Caco-2 (cell line): ENCODE results near the gene THEM5. TPM values are rescaled to one million over a fixed set of nuclear protein-coding genes. Genes with fewer than 3 reads are reported as not detected.
"Not testable (repeated sequence)": the region's sequence is repeated elsewhere in the genome, so short reads cannot be mapped to it uniquely, and the experiment has no call there.

Experiments
- BruUV-seq: library from RNA; stranded (reverse); fragments of 400-500 nt; replicated peaks from 2 replicates; lab custom pipeline; 2021; lab: Mats Ljungman, UMichigan
- CTCF ChIA-PET: fragments of 300-600 bp; sonication (Branson Sonifier 250); formaldehyde crosslinking; loops from one replicate; lab custom pipeline; 2022; ENCODE audit warnings: antibody characterized with exemption; lab: Charles Lee
- POLR2A ChIA-PET: fragments of 300-600 bp; sonication (Branson Sonifier 250); formaldehyde crosslinking; loops from one replicate; lab custom pipeline; 2022; ENCODE audit warnings: antibody characterized with exemption; lab: Charles Lee
- DNase-seq, 2 experiments: peaks; one replicate each; pipeline versions ENCODE4 v3.0.0 to v3.0.0-alpha.2; 2020 to 2022
- H3K27me3 ChIP-seq: replicated peaks from 2 replicates; pipeline ENCODE4 v1.6.0; 2011; ENCODE audit warnings: low read length; ENCODE audit not compliant: control insufficient read depth, insufficient read depth
- H3K36me3 ChIP-seq: 2 replicates; pipeline ENCODE4 v1.5.1; 2011; ENCODE audit warnings: low read length; ENCODE audit not compliant: control insufficient read depth, insufficient read depth
- H3K4me1 ChIP-seq: fragments of 250-450 bp; sonication (Bioruptor Pico); 2 replicates; pipeline ENCODE4 v1.5.1; 2020; ENCODE audit warnings: mild to moderate bottlenecking
- H3K4me3 ChIP-seq: 2 replicates; pipeline ENCODE4 v1.5.1; 2011; ENCODE audit warnings: low read depth, mild to moderate bottlenecking, control low read depth, low read length
- H3K9me3 ChIP-seq: fragments of 250-450 bp; sonication (Bioruptor Pico); 2 replicates; pipeline ENCODE4 v1.5.1; 2020; ENCODE audit warnings: mild to moderate bottlenecking, moderate library complexity
- H3K27ac Mint-ChIP-seq: one replicate; pipeline ENCODE4 v1.8.0; 2022; ENCODE audit warnings: mixed read lengths; ENCODE audit not compliant: unreplicated experiment
- H3K27me3 Mint-ChIP-seq: one replicate; pipeline ENCODE4 v1.8.0; 2022; ENCODE audit warnings: mixed read lengths; ENCODE audit not compliant: insufficient read depth, unreplicated experiment
- H3K36me3 Mint-ChIP-seq: one replicate; pipeline ENCODE4 v1.8.0; 2022; ENCODE audit warnings: mild to moderate bottlenecking, mixed read lengths; ENCODE audit not compliant: insufficient read depth, unreplicated experiment
- H3K4me1 Mint-ChIP-seq: one replicate; pipeline ENCODE4 v1.8.0; 2022; ENCODE audit warnings: low read depth, mixed read lengths; ENCODE audit not compliant: unreplicated experiment
- H3K4me3 Mint-ChIP-seq: one replicate; pipeline ENCODE4 v1.8.0; 2022; ENCODE audit warnings: mild to moderate bottlenecking, moderate library complexity, mixed read lengths; ENCODE audit not compliant: unreplicated experiment
- H3K9me3 Mint-ChIP-seq: one replicate; pipeline ENCODE4 v1.8.0; 2022; ENCODE audit warnings: mixed read lengths; ENCODE audit not compliant: unreplicated experiment
- intact Hi-C: fragments of 100-400 bp; cut with micrococcal nuclease; formaldehyde crosslinking; loops from one replicate; pipeline ENCODE4 v1.10.0; 2022; ENCODE audit not compliant: unreplicated experiment
- total RNA-seq: library from RNA; stranded (reverse); gene quantifications from 2 replicates; pipeline ENCODE4 v1.2.3, GENCODE V29; 2022
- TF ChIP-seq, protein P1 (sequence below), 2 experiments: fragments of 200-600 bp in 1 of 2; IDR thresholded peaks; 1 replicate in 1 of 2; 2 replicates in 1 of 2; pipeline versions ENCODE4 v1.5.1 to v1.8.0; 2011 to 2022; ENCODE audit warnings: antibody characterized with exemption in 1 of 2, control low read depth in 1 of 2, inconsistent platforms in 1 of 2, low read depth in 1 of 2, low read length in 1 of 2, mild to moderate bottlenecking in 1 of 2, moderate library complexity in 1 of 2; ENCODE audit not compliant: insufficient read depth in 1 of 2, severe bottlenecking in 1 of 2, unreplicated experiment in 1 of 2

The THEM5 gene
- total RNA-seq, 1 experiment from 2014 or later = not detected

DNA sequence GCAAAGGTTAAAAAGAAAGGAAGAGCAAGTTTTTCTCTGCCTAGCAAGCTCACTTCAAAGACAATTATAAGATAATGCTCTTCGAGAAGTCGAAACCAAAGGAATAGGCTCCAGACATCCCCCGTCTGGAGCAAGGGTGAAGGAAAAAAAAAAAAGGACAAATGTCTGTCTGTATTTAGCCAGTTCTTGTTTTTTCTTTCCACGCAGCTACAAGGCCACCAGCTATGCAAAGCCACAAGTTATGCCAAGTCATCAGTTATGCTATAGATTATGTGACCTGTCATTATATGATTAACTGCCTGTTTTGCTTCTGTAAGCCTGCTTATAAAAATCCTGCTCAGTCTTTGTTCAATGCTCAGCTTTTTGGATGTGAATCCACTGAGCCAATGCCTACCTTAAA lies 2.4 kb upstream of the THEM5 start:
- CTCF ChIA-PET = no interaction called here
- TF ChIP-seq, protein P1, sequence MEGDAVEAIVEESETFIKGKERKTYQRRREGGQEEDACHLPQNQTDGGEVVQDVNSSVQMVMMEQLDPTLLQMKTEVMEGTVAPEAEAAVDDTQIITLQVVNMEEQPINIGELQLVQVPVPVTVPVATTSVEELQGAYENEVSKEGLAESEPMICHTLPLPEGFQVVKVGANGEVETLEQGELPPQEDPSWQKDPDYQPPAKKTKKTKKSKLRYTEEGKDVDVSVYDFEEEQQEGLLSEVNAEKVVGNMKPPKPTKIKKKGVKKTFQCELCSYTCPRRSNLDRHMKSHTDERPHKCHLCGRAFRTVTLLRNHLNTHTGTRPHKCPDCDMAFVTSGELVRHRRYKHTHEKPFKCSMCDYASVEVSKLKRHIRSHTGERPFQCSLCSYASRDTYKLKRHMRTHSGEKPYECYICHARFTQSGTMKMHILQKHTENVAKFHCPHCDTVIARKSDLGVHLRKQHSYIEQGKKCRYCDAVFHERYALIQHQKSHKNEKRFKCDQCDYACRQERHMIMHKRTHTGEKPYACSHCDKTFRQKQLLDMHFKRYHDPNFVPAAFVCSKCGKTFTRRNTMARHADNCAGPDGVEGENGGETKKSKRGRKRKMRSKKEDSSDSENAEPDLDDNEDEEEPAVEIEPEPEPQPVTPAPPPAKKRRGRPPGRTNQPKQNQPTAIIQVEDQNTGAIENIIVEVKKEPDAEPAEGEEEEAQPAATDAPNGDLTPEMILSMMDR (IDR thresholded peaks at IDR 0.05; ENCODE audit: insufficient read depth in 1 of 2, low read depth in 1 of 2, low read length in 1 of 2, severe bottlenecking in 1 of 2, unreplicated experiment in 1 of 2) = no peak
- intact Hi-C loops = no loop called here
- no TSS peak for BruUV-seq
- Histone ChIP-seq H3K4me1 (no peaks in the 10 kb centered on the region), H3K27me3 (no peaks in the 10 kb centered on the region), H3K4me3 (no peak overlapping the region), H3K9me3 (no peaks in the 10 kb centered on the region), H3K36me3 (no peaks in the 10 kb centered on the region)
- no peak for DNase-seq
- no peaks in the 10 kb centered on the region for H3K27me3 Mint-ChIP-seq
- no peak overlapping the region for H3K27ac Mint-ChIP-seq
- H3K9me3 Mint-ChIP-seq = no peaks in the 10 kb centered on the region
- no peaks in the 10 kb centered on the region for H3K36me3 Mint-ChIP-seq
- H3K4me1 Mint-ChIP-seq = no peaks in the 10 kb centered on the region
- H3K4me3 Mint-ChIP-seq = no peak overlapping the region
- POLR2A ChIA-PET = interaction anchor here (0.7 kb wide), 1 partner anchor 22 kb away, joined by 4 read pairs; no protein-coding TSS in a partner anchor

DNA sequence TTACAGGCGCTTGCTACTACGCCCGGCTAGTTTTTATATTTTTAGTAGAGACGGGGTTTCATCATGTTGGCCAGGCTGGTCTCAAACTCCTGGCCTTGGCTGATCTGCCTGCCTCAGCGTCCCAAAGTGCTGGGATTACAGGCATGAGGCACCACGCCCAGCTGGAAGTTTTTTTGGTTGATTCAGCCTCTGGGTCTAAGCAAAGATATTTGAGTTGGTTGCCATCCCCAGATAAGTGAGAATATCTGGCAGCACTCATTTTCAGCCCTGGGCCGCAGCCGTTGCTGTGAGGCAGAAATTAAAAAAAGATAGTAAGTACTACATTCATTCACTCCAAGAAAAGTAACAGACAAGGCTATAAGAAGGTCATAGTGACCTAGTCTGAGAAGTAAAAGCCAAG lies 2.0 kb upstream of the THEM5 start:
- H3K9me3 ChIP-seq, POLR2A ChIA-PET, CTCF ChIA-PET, H3K4me1 ChIP-seq, H3K4me3 Mint-ChIP-seq, H3K27me3 Mint-ChIP-seq, H3K27ac Mint-ChIP-seq, H3K4me3 ChIP-seq, DNase-seq, H3K4me1 Mint-ChIP-seq, H3K36me3 Mint-ChIP-seq, intact Hi-C loops, H3K27me3 ChIP-seq, H3K36me3 ChIP-seq, BruUV-seq, H3K9me3 Mint-ChIP-seq: not testable (repeated sequence)

DNA sequence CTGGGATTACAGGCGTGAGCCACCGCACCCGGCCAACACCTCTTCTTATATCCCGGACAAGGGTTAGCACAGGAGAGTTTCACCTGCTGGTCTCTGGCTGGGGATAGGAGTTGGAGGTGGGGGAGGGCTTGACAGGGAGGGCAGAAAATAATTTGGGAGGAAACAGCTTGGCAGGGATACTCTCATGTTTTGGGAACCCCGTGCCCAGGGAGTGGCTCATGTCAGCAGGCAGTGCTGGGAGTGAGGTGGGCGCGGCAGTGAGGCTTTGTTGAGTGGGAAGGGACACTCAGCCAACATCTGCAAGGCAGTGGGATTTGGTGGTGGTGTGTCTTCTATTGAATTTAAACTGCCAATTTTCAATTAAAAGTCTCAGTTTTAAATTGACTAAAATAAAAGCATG lies 1.1 kb upstream of the THEM5 start:
- H3K4me3 ChIP-seq = no peak overlapping the region
- Mint-ChIP-seq H3K36me3 (no peaks in the 10 kb centered on the region), H3K4me1 (no peaks in the 10 kb centered on the region), H3K27ac (no peak overlapping the region), H3K9me3 (no peaks in the 10 kb centered on the region), H3K27me3 (no peaks in the 10 kb centered on the region), H3K4me3 (no peak overlapping the region)
- CTCF ChIA-PET = no interaction called here
- intact Hi-C loops = loop anchor here (5.0 kb wide), 1 partner anchor 52 kb away; no protein-coding TSS in a partner anchor
- BruUV-seq = no TSS peak
- TF ChIP-seq, protein P1 (IDR thresholded peaks at IDR 0.05; ENCODE audit: insufficient read depth in 1 of 2, low read depth in 1 of 2, low read length in 1 of 2, severe bottlenecking in 1 of 2, unreplicated experiment in 1 of 2) = no peak
- no peaks in the 10 kb centered on the region for H3K36me3 ChIP-seq
- no peaks in the 10 kb centered on the region for H3K27me3 ChIP-seq
- no peaks in the 10 kb centered on the region for H3K4me1 ChIP-seq
- no peaks in the 10 kb centered on the region for H3K9me3 ChIP-seq
- no peak for DNase-seq
- POLR2A ChIA-PET = no interaction called here

DNA sequence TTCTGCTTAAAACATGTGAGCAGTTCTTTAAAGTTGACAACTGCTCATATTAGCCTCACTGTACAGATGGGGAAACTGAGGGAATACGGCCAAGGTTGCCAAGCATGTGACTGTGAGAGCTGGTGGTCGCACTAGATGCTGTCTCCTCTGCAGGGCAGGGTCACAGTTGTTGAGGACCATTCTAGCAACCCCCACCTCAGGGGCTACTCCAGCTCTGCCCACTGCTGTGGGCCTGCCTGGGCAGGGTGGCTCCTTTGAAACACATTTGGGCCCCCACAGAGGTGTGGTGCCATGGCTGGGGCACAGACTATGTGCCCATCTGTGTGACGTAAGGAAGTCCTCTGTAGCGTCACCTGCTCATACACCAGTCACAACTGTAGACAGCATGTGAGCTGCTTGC lies 779 bp downstream of the THEM5 start:
- ChIA-PET POLR2A (no interaction called here), CTCF (no interaction called here)
- Histone ChIP-seq H3K36me3 (no peaks in the 10 kb centered on the region), H3K4me3 (no peak overlapping the region), H3K27me3 (no peaks in the 10 kb centered on the region), H3K4me1 (no peaks in the 10 kb centered on the region), H3K9me3 (no peaks in the 10 kb centered on the region)
- no peaks in the 10 kb centered on the region for H3K36me3 Mint-ChIP-seq
- no peak for DNase-seq
- H3K4me1 Mint-ChIP-seq = no peaks in the 10 kb centered on the region
- intact Hi-C loops = loop anchor here (5.0 kb wide), 1 partner anchor 50 kb away; no protein-coding TSS in a partner anchor
- no peak overlapping the region for H3K4me3 Mint-ChIP-seq
- TF ChIP-seq, protein P1 (IDR thresholded peaks at IDR 0.05; ENCODE audit: insufficient read depth in 1 of 2, low read depth in 1 of 2, low read length in 1 of 2, severe bottlenecking in 1 of 2, unreplicated experiment in 1 of 2) = no peak
- BruUV-seq = no TSS peak
- no peak overlapping the region for H3K27ac Mint-ChIP-seq
- H3K9me3 Mint-ChIP-seq = no peaks in the 10 kb centered on the region
- no peaks in the 10 kb centered on the region for H3K27me3 Mint-ChIP-seq
